Measurements from ENCODE around the gene DOCK7.

GRCh38 chr1:62484824-62485468, 203.2 kb downstream of the DOCK7 start:
- TF ChIP-seq CTCF (conservative IDR thresholded peaks at IDR 0.05; ENCODE audit: low read depth, low read length) = no peak
- TF ChIP-seq EZH2 (IDR thresholded peaks at IDR 0.05; ENCODE audit: borderline replicate concordance, low read depth, low read length, poor library complexity, severe bottlenecking) = no peak
